SK-N-SH treated with all-trans-retinoic acid at 6 μM for 48 hours (cell line): ENCODE measurements around the gene AGBL3.

ENCODE experiments used
- ARNTL ChIP-seq: fragments of 450-650 bp; formaldehyde crosslinking; IDR thresholded peaks from 2 replicates; pipeline ENCODE4 v1.5.0; 2020; ENCODE audit warnings: low read depth, mild to moderate bottlenecking, moderate library complexity, borderline replicate concordance
- ESRRG ChIP-seq: fragments of 250-450 bp; sonication (Bioruptor Pico); IDR thresholded peaks from 2 replicates; pipeline ENCODE4 v1.6.1; 2021; ENCODE audit warnings: mild to moderate bottlenecking
- GLIS3 ChIP-seq: fragments of 250-450 bp; sonication (Bioruptor Pico); IDR thresholded peaks from 2 replicates; pipeline ENCODE4 v1.5.0; 2020; ENCODE audit warnings: mild to moderate bottlenecking, moderate library complexity
- ISL1 ChIP-seq: fragments of 250-450 bp; sonication (Bioruptor Pico); IDR thresholded peaks from 2 replicates; pipeline ENCODE4 v2.1.2; 2022; ENCODE audit warnings: mild to moderate bottlenecking, moderate library complexity
- TCF4 ChIP-seq: fragments of 250-450 bp; sonication (Bioruptor Pico); IDR thresholded peaks from 2 replicates; pipeline ENCODE4 v1.8.0; 2021; ENCODE audit warnings: mild to moderate bottlenecking, moderate library complexity, borderline replicate concordance
- ZNF70 ChIP-seq: fragments of 450-650 bp; formaldehyde crosslinking; IDR thresholded peaks from 2 replicates; pipeline ENCODE4 v1.5.0; 2020; ENCODE audit warnings: mild to moderate bottlenecking, moderate library complexity
- TF ChIP-seq, protein P1 (sequence below): fragments of 250-450 bp; sonication (Bioruptor Pico); IDR thresholded peaks from 2 replicates; pipeline ENCODE4 v1.8.0; 2020; ENCODE audit warnings: mild to moderate bottlenecking, moderate library complexity, borderline replicate concordance
- TF ChIP-seq, protein P2 (sequence below): fragments of 250-450 bp; sonication (Bioruptor Pico); IDR thresholded peaks from 2 replicates; pipeline ENCODE4 v1.5.1; 2020; ENCODE audit warnings: low read depth, mild to moderate bottlenecking, moderate library complexity
- TF ChIP-seq, protein P3 (sequence below): fragments of 250-450 bp; sonication (Bioruptor Pico); IDR thresholded peaks from 2 replicates; pipeline ENCODE4 v1.5.0; 2020; ENCODE audit warnings: mild to moderate bottlenecking, moderate library complexity

DNA sequence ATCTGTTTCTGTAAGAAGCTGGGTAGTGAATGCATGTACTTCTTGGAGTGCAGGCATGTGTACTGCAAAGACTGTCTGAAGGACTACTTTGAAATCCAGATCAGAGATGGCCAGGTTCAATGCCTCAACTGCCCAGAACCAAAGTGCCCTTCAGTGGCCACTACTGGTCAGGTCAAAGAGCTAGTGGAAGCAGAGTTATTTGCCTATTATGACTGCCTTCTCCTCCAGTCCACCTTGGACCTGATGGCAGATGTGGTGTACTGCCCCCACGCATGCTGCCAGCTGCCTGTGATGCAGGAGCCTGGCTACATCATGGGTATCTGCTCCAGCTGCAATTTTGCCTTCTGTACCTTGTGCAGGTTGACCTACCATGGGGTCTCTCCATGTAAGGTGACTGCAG, 142.6 kb downstream of the AGBL3 start:
- no peak for TF ChIP-seq ESRRG (CRISPR knock-in tag)
- TF ChIP-seq TCF4 (CRISPR knock-in tag): no peak
- TF ChIP-seq, protein P1, sequence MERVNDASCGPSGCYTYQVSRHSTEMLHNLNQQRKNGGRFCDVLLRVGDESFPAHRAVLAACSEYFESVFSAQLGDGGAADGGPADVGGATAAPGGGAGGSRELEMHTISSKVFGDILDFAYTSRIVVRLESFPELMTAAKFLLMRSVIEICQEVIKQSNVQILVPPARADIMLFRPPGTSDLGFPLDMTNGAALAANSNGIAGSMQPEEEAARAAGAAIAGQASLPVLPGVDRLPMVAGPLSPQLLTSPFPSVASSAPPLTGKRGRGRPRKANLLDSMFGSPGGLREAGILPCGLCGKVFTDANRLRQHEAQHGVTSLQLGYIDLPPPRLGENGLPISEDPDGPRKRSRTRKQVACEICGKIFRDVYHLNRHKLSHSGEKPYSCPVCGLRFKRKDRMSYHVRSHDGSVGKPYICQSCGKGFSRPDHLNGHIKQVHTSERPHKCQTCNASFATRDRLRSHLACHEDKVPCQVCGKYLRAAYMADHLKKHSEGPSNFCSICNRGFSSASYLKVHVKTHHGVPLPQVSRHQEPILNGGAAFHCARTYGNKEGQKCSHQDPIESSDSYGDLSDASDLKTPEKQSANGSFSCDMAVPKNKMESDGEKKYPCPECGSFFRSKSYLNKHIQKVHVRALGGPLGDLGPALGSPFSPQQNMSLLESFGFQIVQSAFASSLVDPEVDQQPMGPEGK (CRISPR knock-in tag): no peak
- TF ChIP-seq, protein P2, sequence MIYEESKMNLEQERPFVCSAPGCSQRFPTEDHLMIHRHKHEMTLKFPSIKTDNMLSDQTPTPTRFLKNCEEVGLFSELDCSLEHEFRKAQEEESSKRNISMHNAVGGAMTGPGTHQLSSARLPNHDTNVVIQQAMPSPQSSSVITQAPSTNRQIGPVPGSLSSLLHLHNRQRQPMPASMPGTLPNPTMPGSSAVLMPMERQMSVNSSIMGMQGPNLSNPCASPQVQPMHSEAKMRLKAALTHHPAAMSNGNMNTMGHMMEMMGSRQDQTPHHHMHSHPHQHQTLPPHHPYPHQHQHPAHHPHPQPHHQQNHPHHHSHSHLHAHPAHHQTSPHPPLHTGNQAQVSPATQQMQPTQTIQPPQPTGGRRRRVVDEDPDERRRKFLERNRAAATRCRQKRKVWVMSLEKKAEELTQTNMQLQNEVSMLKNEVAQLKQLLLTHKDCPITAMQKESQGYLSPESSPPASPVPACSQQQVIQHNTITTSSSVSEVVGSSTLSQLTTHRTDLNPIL (CRISPR knock-in tag): no peak
- no peak for TF ChIP-seq GLIS3 (CRISPR knock-in tag)
- TF ChIP-seq, protein P3, sequence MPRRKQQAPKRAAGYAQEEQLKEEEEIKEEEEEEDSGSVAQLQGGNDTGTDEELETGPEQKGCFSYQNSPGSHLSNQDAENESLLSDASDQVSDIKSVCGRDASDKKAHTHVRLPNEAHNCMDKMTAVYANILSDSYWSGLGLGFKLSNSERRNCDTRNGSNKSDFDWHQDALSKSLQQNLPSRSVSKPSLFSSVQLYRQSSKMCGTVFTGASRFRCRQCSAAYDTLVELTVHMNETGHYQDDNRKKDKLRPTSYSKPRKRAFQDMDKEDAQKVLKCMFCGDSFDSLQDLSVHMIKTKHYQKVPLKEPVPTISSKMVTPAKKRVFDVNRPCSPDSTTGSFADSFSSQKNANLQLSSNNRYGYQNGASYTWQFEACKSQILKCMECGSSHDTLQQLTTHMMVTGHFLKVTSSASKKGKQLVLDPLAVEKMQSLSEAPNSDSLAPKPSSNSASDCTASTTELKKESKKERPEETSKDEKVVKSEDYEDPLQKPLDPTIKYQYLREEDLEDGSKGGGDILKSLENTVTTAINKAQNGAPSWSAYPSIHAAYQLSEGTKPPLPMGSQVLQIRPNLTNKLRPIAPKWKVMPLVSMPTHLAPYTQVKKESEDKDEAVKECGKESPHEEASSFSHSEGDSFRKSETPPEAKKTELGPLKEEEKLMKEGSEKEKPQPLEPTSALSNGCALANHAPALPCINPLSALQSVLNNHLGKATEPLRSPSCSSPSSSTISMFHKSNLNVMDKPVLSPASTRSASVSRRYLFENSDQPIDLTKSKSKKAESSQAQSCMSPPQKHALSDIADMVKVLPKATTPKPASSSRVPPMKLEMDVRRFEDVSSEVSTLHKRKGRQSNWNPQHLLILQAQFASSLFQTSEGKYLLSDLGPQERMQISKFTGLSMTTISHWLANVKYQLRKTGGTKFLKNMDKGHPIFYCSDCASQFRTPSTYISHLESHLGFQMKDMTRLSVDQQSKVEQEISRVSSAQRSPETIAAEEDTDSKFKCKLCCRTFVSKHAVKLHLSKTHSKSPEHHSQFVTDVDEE (CRISPR knock-in tag): no peak
- TF ChIP-seq ZNF70 (CRISPR knock-in tag): no peak
- TF ChIP-seq ARNTL (CRISPR knock-in tag): no peak
- TF ChIP-seq ISL1: no peak
